ENCODE data around the gene WDR31.
A peak's percentile ranks its signal among the peaks of the same experiment; 100 is the strongest.

WDR31 gene

DNA sequence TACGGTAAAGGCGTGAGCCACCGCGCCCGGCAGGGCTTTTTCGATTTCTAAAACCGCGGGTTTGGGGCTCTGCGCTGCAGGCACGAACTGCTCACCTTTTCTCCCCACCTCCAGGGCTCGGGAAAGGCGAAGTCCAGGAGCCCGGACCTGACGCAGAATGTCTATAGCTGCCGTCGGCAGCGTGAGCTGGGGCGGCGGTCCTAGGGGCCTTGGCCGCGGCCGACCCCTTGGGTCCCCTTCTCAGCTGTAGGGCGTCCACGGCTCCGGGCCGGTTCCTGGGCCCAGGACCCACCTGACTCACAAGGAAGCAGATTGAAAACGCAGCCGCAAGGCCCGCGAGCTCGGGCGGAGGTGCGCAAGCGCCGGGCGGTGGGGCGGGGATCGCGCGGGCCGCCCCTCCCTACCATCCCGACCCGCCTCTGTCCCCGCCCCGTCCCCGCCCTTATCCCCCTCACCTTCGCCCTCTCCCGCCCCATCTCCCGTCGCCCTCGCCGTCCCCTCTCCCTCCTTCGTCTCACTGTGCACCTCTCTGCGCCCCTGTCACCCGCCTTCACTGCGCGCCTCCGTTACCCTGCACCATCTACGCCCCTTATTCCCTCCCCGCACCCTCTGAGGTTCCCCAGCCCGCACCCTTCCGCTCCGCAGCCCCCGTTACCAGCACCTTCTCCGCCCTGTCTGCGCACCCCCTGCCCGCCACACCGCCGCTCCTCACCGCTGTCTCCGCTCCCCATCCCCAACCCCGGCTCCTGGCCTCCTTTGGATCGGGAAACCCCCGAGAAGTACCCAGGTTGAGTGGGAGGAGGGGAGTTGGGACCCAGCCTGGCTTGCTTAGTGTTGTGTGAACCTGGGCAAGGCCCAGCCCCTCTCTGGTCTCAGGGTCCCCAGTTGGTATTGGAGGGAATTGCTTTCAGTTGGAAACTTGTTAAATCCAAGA lies 36.8 kb upstream of the WDR31 start, which contains the start of gene HDHD3:
TSS of gene HDHD3 (minus strand) at position 353 of the 934 bp plus-strand sequence. CDS start 2,632 bp downstream, outside the sequence.
- no peaks in the 10 kb centered on the region for H3K27me3 ChIP-seq (ENCODE audit: control insufficient read depth, insufficient read depth, low read length)
- no peaks in the 10 kb centered on the region for H3K9me3 ChIP-seq (ENCODE audit: control insufficient read depth, insufficient read depth, low read length)
- WGBS (ENCODE audit: insufficient coverage, insufficient read length): no CpG with 5 or more reads among the region's 74 CpGs
- peak within 1 kb of the TSS; percentile 64 for H3K4me3 ChIP-seq (ENCODE audit: low read length)
- peaks cover 9% of the 10 kb centered on the region for H3K36me3 ChIP-seq (ENCODE audit: control insufficient read depth, insufficient read depth, low read length)
- DNase-seq (ENCODE audit: low read depth, low spot score): peak; percentile 41
- no peaks in the 10 kb centered on the region; the same call in 1 of the 2 replicates for H3K4me1 ChIP-seq (ENCODE audit: control insufficient read depth, insufficient read depth, low read length)
- H3K27ac ChIP-seq (ENCODE audit: low read length): no peak within 1 kb of the TSS

GRCh38 chr9:113375057-113376023 lies 35.3 kb upstream of the WDR31 start:
- Histone ChIP-seq H3K36me3 (ENCODE audit: control insufficient read depth, insufficient read depth, low read length) (peaks cover 9% of the 10 kb centered on the region), H3K27me3 (ENCODE audit: control insufficient read depth, insufficient read depth, low read length) (no peaks in the 10 kb centered on the region), H3K9me3 (ENCODE audit: control insufficient read depth, insufficient read depth, low read length) (no peaks in the 10 kb centered on the region), H3K4me1 (ENCODE audit: control insufficient read depth, insufficient read depth, low read length) (no peaks in the 10 kb centered on the region), H3K4me3 (ENCODE audit: low read length) (no peak overlapping the region), H3K27ac (ENCODE audit: low read length) (no peak overlapping the region)
- DNase-seq (ENCODE audit: low read depth, low spot score): no peak
- no CpG with 5 or more reads among the region's 6 CpGs for WGBS (ENCODE audit: insufficient coverage, insufficient read length)

DNA sequence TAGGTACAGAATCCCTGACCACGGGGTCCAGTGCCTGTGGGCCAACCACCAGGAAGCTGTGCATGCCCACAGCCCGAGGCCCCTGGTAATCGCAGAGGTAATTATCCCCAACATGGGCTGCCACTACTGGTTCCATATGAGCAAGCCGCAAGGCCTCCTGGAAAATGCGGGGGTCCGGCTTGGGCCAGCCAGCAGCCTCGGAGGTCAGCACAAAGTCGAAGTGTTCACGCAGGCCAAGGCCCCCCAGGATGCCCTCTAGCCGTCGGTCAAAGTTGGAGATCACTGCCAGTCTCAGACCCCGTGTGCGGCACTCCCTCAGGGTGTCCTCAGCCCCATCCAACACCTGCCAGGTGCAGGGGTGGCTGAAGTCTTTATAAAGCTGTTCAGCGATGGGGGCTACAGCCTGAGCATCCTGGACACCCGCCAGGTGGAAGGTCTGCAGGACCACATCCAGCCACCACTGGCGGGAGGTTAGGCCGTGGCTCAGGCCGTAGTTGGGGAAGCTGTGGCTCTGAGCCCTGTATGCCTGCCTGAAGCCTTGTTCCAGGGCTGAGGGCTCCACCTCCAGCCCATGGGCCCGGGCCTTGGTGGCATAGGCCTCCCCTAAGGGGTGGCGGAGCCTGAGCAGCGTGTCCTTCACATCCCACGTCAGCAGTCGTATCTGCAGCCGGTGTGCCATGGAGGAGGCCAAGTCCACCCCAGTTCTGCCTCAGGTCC lies 33.8 kb upstream of the WDR31 start:
- Histone ChIP-seq H3K27ac (ENCODE audit: low read length) (no peak overlapping the region), H3K9me3 (ENCODE audit: control insufficient read depth, insufficient read depth, low read length) (no peaks in the 10 kb centered on the region), H3K36me3 (ENCODE audit: control insufficient read depth, insufficient read depth, low read length) (peaks cover 9% of the 10 kb centered on the region), H3K4me3 (ENCODE audit: low read length) (no peak overlapping the region), H3K27me3 (ENCODE audit: control insufficient read depth, insufficient read depth, low read length) (no peaks in the 10 kb centered on the region), H3K4me1 (ENCODE audit: control insufficient read depth, insufficient read depth, low read length) (no peaks in the 10 kb centered on the region)
- DNase-seq (ENCODE audit: low read depth, low spot score): no peak
- no CpG with 5 or more reads among the region's 24 CpGs for WGBS (ENCODE audit: insufficient coverage, insufficient read length)

DNA sequence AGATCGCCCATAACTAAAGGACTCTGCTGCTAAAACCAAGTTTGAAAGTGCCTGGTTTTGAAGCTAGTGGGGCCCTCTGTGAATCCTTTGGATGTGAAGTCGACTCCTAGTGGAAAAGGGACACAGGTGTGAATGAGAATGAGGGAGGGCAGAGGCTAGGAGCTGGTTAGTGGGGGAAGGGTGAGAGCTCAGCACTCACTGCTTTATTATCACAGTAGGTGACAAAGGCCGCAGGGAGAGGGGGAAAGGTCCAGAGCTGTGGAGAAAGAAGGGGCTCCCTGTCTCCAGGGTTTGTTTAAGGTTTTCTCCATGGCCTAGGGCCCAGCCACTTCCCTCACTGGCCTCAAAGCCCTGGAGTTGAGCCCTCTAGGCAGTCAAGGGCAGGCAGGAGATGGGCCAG lies 33.2 kb upstream of the WDR31 start:
- H3K27ac ChIP-seq (ENCODE audit: low read length): no peak overlapping the region
- no peak for DNase-seq (ENCODE audit: low read depth, low spot score)
- no peaks in the 10 kb centered on the region for H3K9me3 ChIP-seq (ENCODE audit: control insufficient read depth, insufficient read depth, low read length)
- no CpG with 5 or more reads among the region's 3 CpGs for WGBS (ENCODE audit: insufficient coverage, insufficient read length)
- peaks cover 9% of the 10 kb centered on the region for H3K36me3 ChIP-seq (ENCODE audit: control insufficient read depth, insufficient read depth, low read length)
- no peaks in the 10 kb centered on the region for H3K27me3 ChIP-seq (ENCODE audit: control insufficient read depth, insufficient read depth, low read length)
- H3K4me3 ChIP-seq (ENCODE audit: low read length): no peak overlapping the region
- no peaks in the 10 kb centered on the region for H3K4me1 ChIP-seq (ENCODE audit: control insufficient read depth, insufficient read depth, low read length)

DNA sequence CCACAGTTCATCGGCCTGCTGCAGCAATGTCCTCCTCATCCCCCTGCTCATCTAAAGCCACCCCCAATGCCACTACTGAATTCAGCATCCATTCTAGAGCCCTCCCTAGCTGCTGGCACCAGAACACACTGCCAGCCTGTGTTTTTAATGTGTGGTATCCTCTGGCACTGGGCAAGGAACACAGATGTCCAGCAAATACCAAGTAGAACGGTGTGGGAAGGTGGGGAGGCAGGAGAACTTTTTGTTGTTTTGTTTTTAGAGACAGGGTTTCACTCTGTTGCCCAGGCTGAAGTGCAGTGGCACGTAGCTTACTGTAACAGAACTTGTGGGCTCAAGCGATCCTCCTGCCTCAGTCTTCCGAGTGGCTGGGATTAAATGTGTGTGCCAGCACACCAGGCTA lies 32.0 kb upstream of the WDR31 start:
- no peak for DNase-seq (ENCODE audit: low read depth, low spot score)
- no peaks in the 10 kb centered on the region for H3K27me3 ChIP-seq (ENCODE audit: control insufficient read depth, insufficient read depth, low read length)
- no peak overlapping the region for H3K27ac ChIP-seq (ENCODE audit: low read length)
- no peaks in the 10 kb centered on the region for H3K4me1 ChIP-seq (ENCODE audit: control insufficient read depth, insufficient read depth, low read length)
- no peak overlapping the region for H3K4me3 ChIP-seq (ENCODE audit: low read length)
- peaks cover 9% of the 10 kb centered on the region for H3K36me3 ChIP-seq (ENCODE audit: control insufficient read depth, insufficient read depth, low read length)
- no peaks in the 10 kb centered on the region for H3K9me3 ChIP-seq (ENCODE audit: control insufficient read depth, insufficient read depth, low read length)
- WGBS (ENCODE audit: insufficient coverage, insufficient read length): no CpG with 5 or more reads among the region's 5 CpGs

GRCh38 chr9:113370806-113371325 lies 30.8 kb upstream of the WDR31 start:
- Histone ChIP-seq H3K4me1 (ENCODE audit: control insufficient read depth, insufficient read depth, low read length) (no peaks in the 10 kb centered on the region), H3K36me3 (ENCODE audit: control insufficient read depth, insufficient read depth, low read length) (peaks cover 9% of the 10 kb centered on the region), H3K9me3 (ENCODE audit: control insufficient read depth, insufficient read depth, low read length) (no peaks in the 10 kb centered on the region), H3K27me3 (ENCODE audit: control insufficient read depth, insufficient read depth, low read length) (no peaks in the 10 kb centered on the region), H3K27ac (ENCODE audit: low read length) (no peak overlapping the region), H3K4me3 (ENCODE audit: low read length) (no peak overlapping the region)
- DNase-seq (ENCODE audit: low read depth, low spot score): no peak
- no CpG with 5 or more reads among the region's 8 CpGs for WGBS (ENCODE audit: insufficient coverage, insufficient read length)

DNA sequence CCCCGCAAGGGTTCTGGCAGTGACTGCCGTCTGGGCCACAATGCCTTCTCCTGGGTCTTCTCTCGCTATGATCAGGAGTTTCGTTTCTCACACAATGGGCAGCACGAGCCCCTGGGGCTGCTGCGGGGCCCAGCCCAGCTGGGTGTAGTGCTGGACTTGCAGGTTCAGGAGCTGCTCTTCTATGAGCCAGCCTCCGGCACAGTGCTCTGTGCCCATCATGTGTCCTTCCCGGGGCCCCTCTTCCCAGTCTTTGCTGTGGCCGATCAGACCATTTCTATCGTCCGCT lies 29.7 kb upstream of the WDR31 start:
- H3K9me3 ChIP-seq (ENCODE audit: control insufficient read depth, insufficient read depth, low read length): no peaks in the 10 kb centered on the region
- H3K36me3 ChIP-seq (ENCODE audit: control insufficient read depth, insufficient read depth, low read length): peaks cover 9% of the 10 kb centered on the region
- H3K27ac ChIP-seq (ENCODE audit: low read length): no peak overlapping the region
- no peak for DNase-seq (ENCODE audit: low read depth, low spot score)
- no CpG with 5 or more reads among the region's 11 CpGs for WGBS (ENCODE audit: insufficient coverage, insufficient read length)
- no peak overlapping the region for H3K4me3 ChIP-seq (ENCODE audit: low read length)
- H3K4me1 ChIP-seq (ENCODE audit: control insufficient read depth, insufficient read depth, low read length): no peaks in the 10 kb centered on the region
- H3K27me3 ChIP-seq (ENCODE audit: control insufficient read depth, insufficient read depth, low read length): no peaks in the 10 kb centered on the region

GRCh38 chr9:113368982-113369854 lies 29.1 kb upstream of the WDR31 start:
- no CpG with 5 or more reads among the region's 13 CpGs for WGBS (ENCODE audit: insufficient coverage, insufficient read length)
- Histone ChIP-seq H3K27me3 (ENCODE audit: control insufficient read depth, insufficient read depth, low read length) (no peaks in the 10 kb centered on the region), H3K4me1 (ENCODE audit: control insufficient read depth, insufficient read depth, low read length) (no peaks in the 10 kb centered on the region), H3K27ac (ENCODE audit: low read length) (no peak overlapping the region), H3K36me3 (ENCODE audit: control insufficient read depth, insufficient read depth, low read length) (peaks cover 7% of the 10 kb centered on the region), H3K4me3 (ENCODE audit: low read length) (no peak overlapping the region), H3K9me3 (ENCODE audit: control insufficient read depth, insufficient read depth, low read length) (no peaks in the 10 kb centered on the region)
- no peak for DNase-seq (ENCODE audit: low read depth, low spot score)

DNA sequence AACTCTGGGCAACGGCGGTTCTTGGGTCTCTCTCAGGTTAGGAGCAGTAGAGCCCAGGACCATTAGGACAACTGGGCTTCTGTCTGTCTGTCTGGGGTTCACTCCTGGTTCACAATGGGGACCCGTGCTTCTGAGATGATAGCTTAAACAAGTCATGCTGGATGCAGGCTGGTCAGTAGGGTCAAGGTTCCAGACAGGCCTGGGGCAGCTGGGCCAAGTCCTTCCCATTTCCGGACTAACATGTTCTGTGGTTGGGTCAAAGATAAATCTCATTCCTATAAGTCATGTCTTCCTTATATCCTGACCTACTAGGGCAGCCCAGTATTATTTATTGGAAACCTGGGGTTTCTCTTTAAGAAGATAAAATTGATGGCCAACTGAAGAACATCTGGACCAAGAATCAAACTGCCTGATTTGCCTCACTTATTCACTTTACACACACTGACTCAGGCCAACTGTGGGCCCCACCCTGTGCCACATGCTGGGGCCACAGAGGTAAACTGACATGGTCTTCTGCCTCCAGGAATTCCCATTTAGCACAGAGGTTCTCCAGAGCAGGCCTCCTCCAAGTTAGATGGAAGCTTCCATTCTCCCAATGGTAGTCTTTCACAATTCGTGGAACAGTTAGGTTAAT lies 28.4 kb upstream of the WDR31 start:
- WGBS (ENCODE audit: insufficient coverage, insufficient read length): no CpG with 5 or more reads among the region's 5 CpGs
- no peak for DNase-seq (ENCODE audit: low read depth, low spot score)

More for the DNA sequence above, 28.4 kb upstream of the WDR31 start:
- H3K4me1 ChIP-seq (ENCODE audit: control insufficient read depth, insufficient read depth, low read length): no peaks in the 10 kb centered on the region
- no peak overlapping the region for H3K4me3 ChIP-seq (ENCODE audit: low read length)
- H3K36me3 ChIP-seq (ENCODE audit: control insufficient read depth, insufficient read depth, low read length): no peaks in the 10 kb centered on the region
- no peaks in the 10 kb centered on the region for H3K9me3 ChIP-seq (ENCODE audit: control insufficient read depth, insufficient read depth, low read length)
- no peaks in the 10 kb centered on the region for H3K27me3 ChIP-seq (ENCODE audit: control insufficient read depth, insufficient read depth, low read length)
- H3K27ac ChIP-seq (ENCODE audit: low read length): no peak overlapping the region

Data from iPS DF 6.9 (cell line).